Astrocyte of the cerebellum (primary cell): ENCODE results near the gene IL13RA1.
"Not testable (repeated sequence)": the region's sequence is repeated elsewhere in the genome, so short reads cannot be mapped to it uniquely, and the experiment has no call there.

Source experiments
- DNase-seq: peaks from one replicate; pipeline ENCODE4 v3.0.0-alpha.2; 2011; ENCODE audit warnings: low read depth
- H3K4me3 ChIP-seq: 2 replicates; pipeline ENCODE4 v1.5.1; 2011; ENCODE audit warnings: mild to moderate bottlenecking, low read depth, low read length, moderate library complexity
- CTCF ChIP-seq: IDR thresholded peaks from 2 replicates; pipeline ENCODE4 v1.5.1; 2012; ENCODE audit warnings: low read length, low read depth, moderate library complexity, mild to moderate bottlenecking; ENCODE audit errors: missing control alignments
- in situ Hi-C: cut with HindIII; loops from 2 replicates; pipeline ENCODE4 v1.10.0; 2017; ENCODE audit warnings: low sequenced_read_pairs

IL13RA1 gene

GRCh38 chrX:118694638-118695037 is 32.8 kb upstream of the IL13RA1 start:
- no peak overlapping the region for H3K4me3 ChIP-seq
- DNase-seq = no peak
- TF ChIP-seq CTCF = no peak
- in situ Hi-C loops = no loop called here

DNA sequence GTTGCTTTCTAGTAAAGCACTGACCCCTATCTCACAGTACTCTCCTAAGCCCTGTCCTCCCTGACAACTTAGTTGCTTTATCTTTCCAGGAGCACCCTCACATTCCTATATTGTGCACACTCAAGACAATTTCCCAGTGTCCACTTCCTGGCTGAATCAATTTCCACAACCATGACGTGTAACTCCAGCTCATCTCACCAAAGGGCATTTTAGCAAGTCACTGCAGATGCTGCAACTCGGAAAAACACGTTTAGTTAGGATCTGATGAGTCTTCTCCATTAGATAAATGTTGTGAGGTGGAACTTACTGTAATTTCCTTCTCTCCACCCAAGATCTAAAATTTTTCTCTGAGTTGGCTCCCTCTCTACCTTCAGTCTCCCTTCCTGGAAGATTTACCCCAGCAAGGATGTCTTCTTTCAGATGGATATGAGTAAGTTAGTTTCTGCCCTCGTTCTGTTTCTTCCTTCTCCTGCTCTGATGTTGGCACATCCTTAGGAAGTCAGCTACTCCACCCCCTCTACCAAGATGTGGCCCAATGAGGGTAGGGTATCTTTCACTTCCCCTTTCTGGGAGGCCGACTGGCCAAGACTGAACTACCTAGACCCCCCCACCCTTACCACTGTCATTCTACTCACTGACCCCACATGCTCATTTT is 28.8 kb upstream of the IL13RA1 start:
- DNase-seq = no peak
- no peak for TF ChIP-seq CTCF
- no peak overlapping the region for H3K4me3 ChIP-seq
- in situ Hi-C loops = no loop called here

GRCh38 chrX:118702741-118703140 is 24.7 kb upstream of the IL13RA1 start:
- no peak overlapping the region for H3K4me3 ChIP-seq
- no peak for DNase-seq
- in situ Hi-C loops = no loop called here
- no peak for TF ChIP-seq CTCF

GRCh38 chrX:118706681-118707080 is 20.7 kb upstream of the IL13RA1 start:
- H3K4me3 ChIP-seq = no peak overlapping the region
- no peak for TF ChIP-seq CTCF
- no peak for DNase-seq
- in situ Hi-C loops = no loop called here

GRCh38 chrX:118714521-118714920 is 12.9 kb upstream of the IL13RA1 start:
- no peak for DNase-seq
- H3K4me3 ChIP-seq = no peak overlapping the region
- in situ Hi-C loops = no loop called here
- TF ChIP-seq CTCF = no peak

GRCh38 chrX:118715917-118716316 is 11.5 kb upstream of the IL13RA1 start:
- DNase-seq, H3K4me3 ChIP-seq, in situ Hi-C loops: not testable (repeated sequence)

- DNase-seq, in situ Hi-C loops, H3K4me3 ChIP-seq: not testable (repeated sequence)
Observed at GRCh38 chrX:118716833-118717232, 10.6 kb upstream of the IL13RA1 start.
